Activated T-helper 1 cell treated with anti-CD3 and anti-CD28 coated beads, Interleukin-12 subunit alpha, Interleukin-12 subunit beta, Interleukin-2, Interleukin-4 antibody, amounts not matched to agents 30 ng/mL and 10 ng/mL and 1 ng/mL, durations not matched to agents 14 hours and 24 hours and 36 hours (primary cell): Measurements from ENCODE around the gene ENO1. TPM values are rescaled to one million over a fixed set of nuclear protein-coding genes. Genes with fewer than 3 reads are reported as not detected.
"Not testable (repeated sequence)": the region's sequence is repeated elsewhere in the genome, so short reads cannot be mapped to it uniquely, and the experiment has no call there.

Source experiments
- DNase-seq: peaks from one replicate; pipeline ENCODE4 v3.0.0; 2021; ENCODE audit warnings: low spot score
- H3K27ac Mint-ChIP-seq: one replicate; pipeline ENCODE4 v1.8.0; 2021; ENCODE audit warnings: mild to moderate bottlenecking, mixed read lengths
- H3K27me3 Mint-ChIP-seq: one replicate; pipeline ENCODE4 v1.8.0; 2022; ENCODE audit warnings: mild to moderate bottlenecking, moderate library complexity, mixed read lengths; ENCODE audit not compliant: insufficient read depth
- H3K36me3 Mint-ChIP-seq: one replicate; pipeline ENCODE4 v1.8.0; 2021; ENCODE audit warnings: low read depth, mixed read lengths
- H3K4me1 Mint-ChIP-seq: one replicate; pipeline ENCODE4 v1.8.0; 2021; ENCODE audit warnings: low read depth, mixed read lengths
- H3K4me3 Mint-ChIP-seq: one replicate; pipeline ENCODE4 v1.8.0; 2021; ENCODE audit warnings: mild to moderate bottlenecking, moderate library complexity, mixed read lengths
- H3K9me3 Mint-ChIP-seq: one replicate; pipeline ENCODE4 v1.8.0; 2021; ENCODE audit warnings: mixed read lengths
- intact Hi-C: fragments of 100-400 bp; cut with micrococcal nuclease; formaldehyde crosslinking; loops from one replicate; pipeline ENCODE4 v1.15.1; 2024
- total RNA-seq: library from RNA; stranded (reverse); gene quantifications from 2 replicates; pipeline ENCODE4 v1.2.3, GENCODE V29; 2022

Gene ENO1
- total RNA-seq, 1 donor from 2014 or later = 3,370 TPM

- peaks cover 29% of the 10 kb centered on the region for H3K4me1 Mint-ChIP-seq
- intact Hi-C loops = loop anchor here (10.0 kb wide), 1 partner anchor 516 kb away; no protein-coding TSS in a partner anchor
- H3K9me3 Mint-ChIP-seq = peaks cover 4% of the 10 kb centered on the region
- H3K4me3 Mint-ChIP-seq = no peak overlapping the region
- no peaks in the 10 kb centered on the region for H3K27me3 Mint-ChIP-seq
- no peak for DNase-seq
- no peak overlapping the region for H3K27ac Mint-ChIP-seq
- peaks cover 5% of the 10 kb centered on the region for H3K36me3 Mint-ChIP-seq
These were observed 30.1 kb upstream of the ENO1 start for GRCh38 chr1:8908388-8909151.

- Mint-ChIP-seq H3K27ac (peak overlapping the region; percentile 62), H3K9me3 (peaks cover 9% of the 10 kb centered on the region), H3K4me1 (peaks cover 47% of the 10 kb centered on the region), H3K27me3 (no peaks in the 10 kb centered on the region), H3K4me3 (no peak overlapping the region), H3K36me3 (peaks cover 7% of the 10 kb centered on the region)
- intact Hi-C loops = loop anchor here (10.0 kb wide), 1 partner anchor 519 kb away; no protein-coding TSS in a partner anchor
- no peak for DNase-seq
These were observed 27.2 kb upstream of the ENO1 start for GRCh38 chr1:8905582-8906191.

GRCh38 chr1:8903908-8904650 lies 25.6 kb upstream of the ENO1 start:
- H3K27me3 Mint-ChIP-seq = no peaks in the 10 kb centered on the region
- H3K27ac Mint-ChIP-seq = peak overlapping the region; percentile 80
- H3K4me1 Mint-ChIP-seq = peaks cover 51% of the 10 kb centered on the region
- DNase-seq = no peak
- peaks cover 8% of the 10 kb centered on the region for H3K9me3 Mint-ChIP-seq
- intact Hi-C loops = loop anchor here (5.0 to 10.0 kb wide), 4 partner anchors 42 to 1493 kb away; partner anchors contain the start of genes H6PD and PGD
- H3K36me3 Mint-ChIP-seq = peaks cover 3% of the 10 kb centered on the region
- no peak overlapping the region for H3K4me3 Mint-ChIP-seq

GRCh38 chr1:8903410-8903809 lies 24.9 kb upstream of the ENO1 start:
- Mint-ChIP-seq H3K27ac (peak overlapping the region; percentile 80), H3K4me3 (no peak overlapping the region), H3K9me3 (peaks cover 12% of the 10 kb centered on the region), H3K36me3 (peaks cover 6% of the 10 kb centered on the region), H3K4me1 (peaks cover 57% of the 10 kb centered on the region), H3K27me3 (no peaks in the 10 kb centered on the region)
- no peak for DNase-seq
- intact Hi-C loops = loop anchor here (5.0 to 10.0 kb wide), 4 partner anchors 41 to 1494 kb away; partner anchors contain the start of genes H6PD and PGD

- intact Hi-C loops = loop anchor here (5.0 to 10.0 kb wide), 4 partner anchors 40 to 1495 kb away; partner anchors contain the start of genes H6PD and PGD
- Mint-ChIP-seq H3K4me3 (no peak overlapping the region), H3K27me3 (no peaks in the 10 kb centered on the region), H3K9me3 (peaks cover 14% of the 10 kb centered on the region), H3K27ac (peak overlapping the region; percentile 35), H3K4me1 (peaks cover 58% of the 10 kb centered on the region), H3K36me3 (peaks cover 6% of the 10 kb centered on the region)
- DNase-seq = no peak
These were observed 24.3 kb upstream of the ENO1 start for GRCh38 chr1:8902765-8903164.

GRCh38 chr1:8900684-8901083 lies 22.2 kb upstream of the ENO1 start:
- not testable (repeated sequence) for H3K4me3 Mint-ChIP-seq, H3K36me3 Mint-ChIP-seq, DNase-seq, H3K27me3 Mint-ChIP-seq
- H3K9me3 Mint-ChIP-seq = peaks cover 14% of the 10 kb centered on the region
- peak overlapping the region; percentile 98 for H3K27ac Mint-ChIP-seq
- H3K4me1 Mint-ChIP-seq = peaks cover 49% of the 10 kb centered on the region
- intact Hi-C loops = loop anchor here (1.0 to 10.0 kb wide), 6 partner anchors 20 to 1497 kb away; partner anchors contain the start of genes H6PD and PGD

- H3K27me3 Mint-ChIP-seq = no peaks in the 10 kb centered on the region
- H3K9me3 Mint-ChIP-seq = peaks cover 14% of the 10 kb centered on the region
- peaks cover 6% of the 10 kb centered on the region for H3K36me3 Mint-ChIP-seq
- peak overlapping the region; percentile 98 for H3K27ac Mint-ChIP-seq
- intact Hi-C loops = no loop called here
- H3K4me1 Mint-ChIP-seq = peaks cover 44% of the 10 kb centered on the region
- no peak overlapping the region for H3K4me3 Mint-ChIP-seq
- no peak for DNase-seq
These were observed 20.6 kb upstream of the ENO1 start for GRCh38 chr1:8899046-8899445.

- H3K36me3 Mint-ChIP-seq, intact Hi-C loops, DNase-seq, H3K27me3 Mint-ChIP-seq, H3K4me3 Mint-ChIP-seq: not testable (repeated sequence)
- H3K4me1 Mint-ChIP-seq = peaks cover 41% of the 10 kb centered on the region
- H3K27ac Mint-ChIP-seq = peak overlapping the region; percentile 83
- peaks cover 14% of the 10 kb centered on the region for H3K9me3 Mint-ChIP-seq
These were observed 19.9 kb upstream of the ENO1 start for GRCh38 chr1:8898418-8898817.

GRCh38 chr1:8897505-8897904 lies 19.0 kb upstream of the ENO1 start:
- intact Hi-C loops, H3K27me3 Mint-ChIP-seq: not testable (repeated sequence)

GRCh38 chr1:8896775-8897174 lies 18.3 kb upstream of the ENO1 start:
- H3K36me3 Mint-ChIP-seq, H3K27me3 Mint-ChIP-seq, intact Hi-C loops, H3K4me3 Mint-ChIP-seq, DNase-seq, H3K9me3 Mint-ChIP-seq, H3K27ac Mint-ChIP-seq: not testable (repeated sequence)
- H3K4me1 Mint-ChIP-seq = peaks cover 30% of the 10 kb centered on the region

More at GRCh38 chr1:8897505-8897904, 19.0 kb upstream of the ENO1 start:
- H3K36me3 Mint-ChIP-seq, DNase-seq, H3K4me3 Mint-ChIP-seq, H3K27ac Mint-ChIP-seq: not testable (repeated sequence)
- Mint-ChIP-seq H3K9me3 (peaks cover 12% of the 10 kb centered on the region), H3K4me1 (peaks cover 33% of the 10 kb centered on the region)

- Mint-ChIP-seq H3K36me3 (no peaks in the 10 kb centered on the region), H3K27ac (no peak overlapping the region), H3K4me1 (peaks cover 11% of the 10 kb centered on the region), H3K27me3 (no peaks in the 10 kb centered on the region), H3K4me3 (no peak overlapping the region), H3K9me3 (no peaks in the 10 kb centered on the region)
- intact Hi-C loops = no loop called here
- no peak for DNase-seq
These were observed 13.5 kb upstream of the ENO1 start for GRCh38 chr1:8892026-8892425.

- H3K9me3 Mint-ChIP-seq = no peaks in the 10 kb centered on the region
- no peak overlapping the region for H3K4me3 Mint-ChIP-seq
- DNase-seq = no peak
- intact Hi-C loops = no loop called here
- H3K27me3 Mint-ChIP-seq = no peaks in the 10 kb centered on the region
- no peaks in the 10 kb centered on the region for H3K36me3 Mint-ChIP-seq
- H3K27ac Mint-ChIP-seq = no peak overlapping the region
- H3K4me1 Mint-ChIP-seq = peaks cover 11% of the 10 kb centered on the region
These were observed 12.9 kb upstream of the ENO1 start for GRCh38 chr1:8891401-8891800.
